OCI-LY3 (cell line): ENCODE results near the gene FOXA2.

ENCODE experiments used
- CTCF ChIP-seq: fragments of 200-600, 300-600 bp; sonication (generic); IDR thresholded peaks from 2 replicates; pipeline ENCODE4 v1.5.1; 2014; ENCODE audit warnings: antibody characterized with exemption, low read length, low read depth
- EZH2phosphoT487 ChIP-seq: fragments of 200-600 bp; shearing (Covaris generic); IDR thresholded peaks from 2 replicates; pipeline ENCODE4 v1.6.1; 2018; ENCODE audit warnings: antibody characterized with exemption, mixed run types, low read depth

GRCh38 chr20:22620342-22620741 is 36.0 kb upstream of the FOXA2 start:
- TF ChIP-seq EZH2phosphoT487 (no peak), CTCF (no peak)
